AG04449 (cell line): Measurements from ENCODE around the gene OR10H4.
"Not testable (repeated sequence)": the region's sequence is repeated elsewhere in the genome, so short reads cannot be mapped to it uniquely, and the experiment has no call there.

Source experiments
- CTCF ChIA-PET: fragments of 350-600 bp; formaldehyde crosslinking; extraction: SDS; loops from one replicate; lab custom pipeline; 2021; ENCODE audit warnings: antibody characterized with exemption; lab: Yijun Ruan, JAX
- POLR2A ChIA-PET: fragments of 400-600, 350-600 bp; formaldehyde crosslinking; extraction: SDS; loops from one replicate; lab custom pipeline; 2020; ENCODE audit warnings: antibody characterized with exemption, inconsistent platforms; lab: Yijun Ruan, JAX
- DNase-seq: peaks from one replicate; pipeline ENCODE4 v3.0.0-alpha.2; 2010; ENCODE audit warnings: low read depth, low spot score
- H3K4me3 ChIP-seq: 2 replicates; pipeline ENCODE4 v1.5.1; 2011; ENCODE audit warnings: low read depth, mild to moderate bottlenecking, control low read depth, low read length
- TF ChIP-seq, protein P1 (sequence below): IDR thresholded peaks from one replicate; pipeline ENCODE4 v1.5.1; 2011; ENCODE audit warnings: mild to moderate bottlenecking, moderate library complexity, low read length, control low read depth, inconsistent platforms; ENCODE audit not compliant: insufficient read depth; ENCODE audit errors: missing control alignments

Gene OR10H4

DNA sequence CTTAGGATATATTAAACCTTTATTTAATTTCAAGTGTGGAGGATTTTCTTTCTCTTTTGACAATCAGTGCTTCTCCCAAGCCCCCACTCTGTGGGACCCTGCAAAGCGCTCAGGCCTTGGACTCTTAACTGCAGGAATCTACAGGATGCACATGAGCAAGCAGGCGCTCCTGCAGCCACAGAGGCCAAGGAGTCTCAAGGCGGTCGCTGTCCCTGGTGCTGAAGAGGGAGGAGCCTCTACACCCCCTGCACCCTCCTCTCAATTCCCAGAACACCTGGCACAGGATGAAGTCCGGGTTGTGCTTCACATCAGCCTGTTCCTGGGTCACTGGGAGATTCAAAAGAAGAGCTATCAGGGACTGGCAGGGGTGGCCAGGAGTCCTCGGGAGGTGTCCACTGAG, 13.5 kb downstream of the OR10H4 start:
- TF ChIP-seq, protein P1, sequence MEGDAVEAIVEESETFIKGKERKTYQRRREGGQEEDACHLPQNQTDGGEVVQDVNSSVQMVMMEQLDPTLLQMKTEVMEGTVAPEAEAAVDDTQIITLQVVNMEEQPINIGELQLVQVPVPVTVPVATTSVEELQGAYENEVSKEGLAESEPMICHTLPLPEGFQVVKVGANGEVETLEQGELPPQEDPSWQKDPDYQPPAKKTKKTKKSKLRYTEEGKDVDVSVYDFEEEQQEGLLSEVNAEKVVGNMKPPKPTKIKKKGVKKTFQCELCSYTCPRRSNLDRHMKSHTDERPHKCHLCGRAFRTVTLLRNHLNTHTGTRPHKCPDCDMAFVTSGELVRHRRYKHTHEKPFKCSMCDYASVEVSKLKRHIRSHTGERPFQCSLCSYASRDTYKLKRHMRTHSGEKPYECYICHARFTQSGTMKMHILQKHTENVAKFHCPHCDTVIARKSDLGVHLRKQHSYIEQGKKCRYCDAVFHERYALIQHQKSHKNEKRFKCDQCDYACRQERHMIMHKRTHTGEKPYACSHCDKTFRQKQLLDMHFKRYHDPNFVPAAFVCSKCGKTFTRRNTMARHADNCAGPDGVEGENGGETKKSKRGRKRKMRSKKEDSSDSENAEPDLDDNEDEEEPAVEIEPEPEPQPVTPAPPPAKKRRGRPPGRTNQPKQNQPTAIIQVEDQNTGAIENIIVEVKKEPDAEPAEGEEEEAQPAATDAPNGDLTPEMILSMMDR = no peak
- DNase-seq = no peak
- ChIA-PET POLR2A (no interaction called here), CTCF (no interaction called here)
- H3K4me3 ChIP-seq = no peak overlapping the region

DNA sequence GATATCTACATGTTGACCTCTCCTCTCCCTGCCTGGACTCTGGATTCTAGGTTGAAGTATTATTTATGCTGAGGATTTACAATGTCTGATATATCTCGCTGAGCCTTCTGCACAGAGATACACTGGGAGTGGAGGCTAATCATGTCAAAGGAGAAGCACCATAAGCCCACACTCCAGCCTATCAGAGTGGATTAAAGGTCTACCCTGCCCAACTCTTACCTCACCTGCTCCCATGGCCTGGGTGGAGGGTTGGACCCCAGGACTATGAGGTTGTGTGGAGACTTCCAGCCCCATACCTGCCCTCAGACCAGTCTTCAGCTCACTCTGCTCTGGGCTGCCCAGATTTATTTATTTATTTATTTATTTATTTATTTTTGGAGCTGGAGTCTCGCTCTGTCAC, 15.4 kb downstream of the OR10H4 start:
- no peak overlapping the region for H3K4me3 ChIP-seq
- no peak for DNase-seq
- ChIA-PET POLR2A (no interaction called here), CTCF (no interaction called here)
- TF ChIP-seq, protein P1 = no peak

DNA sequence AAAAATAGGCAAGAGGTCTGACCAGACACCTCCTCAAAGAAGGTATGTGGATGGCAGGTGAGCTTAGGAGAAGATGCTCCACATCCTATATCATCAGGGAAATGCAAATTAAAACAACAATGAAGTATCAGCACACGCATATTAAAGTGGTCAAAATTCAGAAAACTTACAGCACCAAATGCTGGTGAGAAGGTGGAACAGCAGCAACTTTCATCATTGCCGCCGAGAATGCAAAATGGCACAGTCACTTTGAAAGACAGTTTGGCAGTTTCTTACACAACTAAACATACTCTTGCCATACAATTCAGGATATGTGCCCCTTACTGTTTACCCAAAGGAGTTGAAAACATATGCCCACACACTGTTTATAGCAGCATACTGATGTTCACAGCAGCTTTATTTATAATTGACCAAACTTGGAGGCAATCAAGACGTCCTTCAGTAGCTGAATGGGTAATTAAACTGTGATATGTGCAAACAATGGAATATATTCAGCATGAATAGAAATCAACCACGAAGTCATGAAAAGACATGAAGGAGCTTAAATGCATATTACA, 22.5 kb downstream of the OR10H4 start:
- CTCF ChIA-PET = interaction anchor here (1.2 to 1.5 kb wide), 2 partner anchors 25 to 70 kb away, joined by 3 read pairs; no protein-coding TSS in a partner anchor
- DNase-seq = no peak
- TF ChIP-seq, protein P1 = no peak
- no peak overlapping the region for H3K4me3 ChIP-seq
- POLR2A ChIA-PET = no interaction called here

DNA sequence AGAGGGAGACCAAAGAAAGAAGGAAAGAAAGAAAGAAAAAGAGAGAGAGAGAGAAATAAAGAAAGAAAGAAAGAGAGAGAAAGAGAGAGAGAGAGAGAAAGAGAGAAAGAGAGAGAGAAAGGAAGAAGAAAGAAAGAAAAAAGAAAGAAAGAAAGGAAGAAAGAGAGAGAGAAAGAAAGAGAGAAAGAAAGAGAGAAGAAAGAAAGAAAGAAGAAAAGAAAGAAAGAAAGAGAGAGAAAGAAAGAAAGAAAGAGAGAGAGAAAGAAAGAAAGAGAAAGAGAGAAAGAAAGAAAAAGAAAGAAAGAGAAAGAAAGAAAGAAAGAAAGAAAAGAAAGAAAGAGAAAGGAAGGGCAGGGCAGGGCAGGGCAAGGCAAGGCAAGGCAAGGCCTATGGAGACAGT, 23.2 kb downstream of the OR10H4 start:
- POLR2A ChIA-PET, H3K4me3 ChIP-seq, DNase-seq: not testable (repeated sequence)
- CTCF ChIA-PET = interaction anchor here (1.5 kb wide), 1 partner anchor 69 kb away, joined by 3 read pairs; no protein-coding TSS in a partner anchor

DNA sequence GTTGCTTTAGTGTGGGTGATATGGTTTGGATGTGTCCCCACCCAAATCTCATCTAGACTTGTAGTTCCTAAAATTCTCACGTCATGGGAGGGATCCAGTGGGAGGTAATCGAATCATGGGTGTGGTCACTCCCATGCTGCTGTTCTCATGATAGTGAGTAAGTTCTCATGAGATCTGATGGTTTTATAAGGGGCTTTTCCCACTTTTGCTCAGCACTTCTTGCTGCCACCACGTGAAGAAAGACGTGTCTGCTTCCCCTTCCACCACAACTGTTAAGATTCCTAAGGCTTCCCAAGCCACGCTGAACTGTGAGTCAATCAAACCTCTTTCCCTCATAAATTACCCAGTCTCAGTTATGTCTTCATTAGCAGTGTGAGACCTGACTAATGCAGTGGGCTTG, 26.0 kb downstream of the OR10H4 start:
- TF ChIP-seq, protein P1 = no peak
- H3K4me3 ChIP-seq = no peak overlapping the region
- ChIA-PET CTCF (no interaction called here), POLR2A (no interaction called here)
- no peak for DNase-seq

DNA sequence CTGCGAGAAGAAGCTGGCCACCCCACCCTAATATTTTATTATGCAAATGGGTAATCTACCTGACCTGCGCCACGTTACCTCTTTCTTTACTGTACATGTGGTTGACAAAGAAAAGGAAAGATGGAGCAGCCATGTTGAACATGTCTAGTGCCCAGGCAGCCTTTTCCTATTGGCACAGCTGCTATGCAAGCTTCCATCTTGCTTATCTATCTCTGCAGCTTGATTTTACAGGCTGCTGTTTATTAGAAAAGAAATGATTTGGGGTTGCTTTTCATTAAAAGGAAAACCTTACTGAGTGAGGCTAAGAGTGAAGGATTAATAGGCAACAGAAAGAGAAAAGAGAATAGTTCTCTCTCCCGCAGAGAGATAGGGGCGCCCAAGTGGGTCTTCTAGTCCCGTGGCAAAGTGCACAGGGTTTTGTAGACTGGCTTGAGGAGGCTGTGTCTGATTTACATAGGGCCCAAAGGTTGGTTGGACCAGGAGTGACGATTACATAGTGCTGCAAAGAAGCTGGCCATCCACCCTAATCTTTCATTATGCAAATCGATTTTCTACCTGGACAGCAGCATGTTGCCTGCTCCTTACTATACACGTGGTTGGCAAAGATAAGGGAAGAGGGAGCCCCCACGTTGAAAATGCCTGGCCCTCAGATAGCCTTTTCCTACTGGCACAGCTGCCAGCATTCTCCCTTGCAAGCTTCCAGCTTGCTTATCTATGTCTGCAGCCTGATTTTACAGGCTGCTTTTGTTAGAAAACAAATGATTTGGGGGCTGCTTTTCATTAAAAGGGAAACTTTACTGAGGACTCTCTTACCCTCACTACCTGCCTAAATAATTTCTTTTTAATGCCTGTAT, 28.3 kb downstream of the OR10H4 start:
- CTCF ChIA-PET = no interaction called here
- POLR2A ChIA-PET = no interaction called here
- TF ChIP-seq, protein P1 = no peak
- no peak for DNase-seq
- H3K4me3 ChIP-seq = no peak overlapping the region

DNA sequence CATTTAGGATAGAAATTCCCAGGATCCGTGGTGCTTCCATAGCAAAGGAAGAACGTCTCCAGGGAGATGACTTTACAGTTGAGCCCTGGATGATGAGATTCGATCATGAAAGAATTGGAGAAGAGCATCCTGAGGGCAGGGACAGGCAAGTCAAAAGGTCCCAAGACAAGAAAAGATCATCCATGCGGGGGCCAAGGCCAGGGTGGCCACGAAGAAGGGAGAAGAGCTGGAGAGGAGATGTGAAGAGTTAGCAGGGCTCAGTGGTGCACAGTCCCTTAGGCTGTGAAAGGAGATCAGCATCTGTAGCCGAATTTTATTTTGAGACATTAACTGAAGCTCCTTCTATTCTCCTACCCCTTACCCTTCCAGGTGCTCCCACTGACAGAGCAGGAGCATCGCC, 28.9 kb downstream of the OR10H4 start:
- DNase-seq = no peak
- CTCF ChIA-PET = no interaction called here
- no peak overlapping the region for H3K4me3 ChIP-seq
- TF ChIP-seq, protein P1 = no peak
- POLR2A ChIA-PET = no interaction called here
